ENCODE results near the gene ITGB5.
A peak's percentile ranks its signal among the peaks of the same experiment; 100 is the strongest.

GRCh38 chr3:124772081-124772831, 114.9 kb downstream of the ITGB5 start:
- TF ChIP-seq PATZ1 (CRISPR knock-in tag; IDR thresholded peaks at IDR 0.05; ENCODE audit: borderline replicate concordance) (peak; percentile 95), TCF4 (CRISPR knock-in tag; IDR thresholded peaks at IDR 0.05; ENCODE audit: borderline replicate concordance) (peak; percentile 100), PPARA (CRISPR knock-in tag; IDR thresholded peaks at IDR 0.05; ENCODE audit: borderline replicate concordance) (peak; percentile 86; the same call in 1 of the 2 replicates), CREB5 (CRISPR knock-in tag; IDR thresholded peaks at IDR 0.05; ENCODE audit: low read depth) (peak; percentile 94), CSDC2 (CRISPR knock-in tag; IDR thresholded peaks at IDR 0.05) (peak; percentile 47; the same call in 1 of the 2 replicates), SNAI2 (CRISPR knock-in tag; IDR thresholded peaks at IDR 0.05) (peak; percentile 99), TOX (CRISPR knock-in tag; IDR thresholded peaks at IDR 0.05; ENCODE audit: borderline replicate concordance) (peak; percentile 94), TSHZ2 (CRISPR knock-in tag; IDR thresholded peaks at IDR 0.05) (peak; percentile 99), ARNTL (CRISPR knock-in tag; IDR thresholded peaks at IDR 0.05; ENCODE audit: borderline replicate concordance, low read depth) (peak; percentile 86; the same call in 1 of the 2 replicates), RARB (CRISPR knock-in tag; IDR thresholded peaks at IDR 0.05) (peak; percentile 73; the same call in 1 of the 2 replicates), ESRRG (CRISPR knock-in tag; IDR thresholded peaks at IDR 0.05) (peak; percentile 90), ISL1 (CRISPR knock-in tag; IDR thresholded peaks at IDR 0.05) (peak; percentile 97)

Data from SK-N-SH treated with all-trans-retinoic acid at 6 μM for 48 hours (cell line).